Bronchial epithelial cell (primary cell): ENCODE data around the gene PABPN1L. TPM values are rescaled to one million over a fixed set of nuclear protein-coding genes. Genes with fewer than 3 reads are reported as not detected.

Experiments used
- DNase-seq: peaks from one replicate; pipeline ENCODE4 v3.0.0-alpha.2; 2010; ENCODE audit warnings: low read depth
- FAIRE-seq: peaks from 2 replicates; lab custom pipeline; 2011; peaks lifted over from hg19 to GRCh38; lab: Jason Lieb, UNC
- H3K27me3 ChIP-seq: 2 replicates; pipeline ENCODE4 v1.5.1; 2011; ENCODE audit warnings: low read length; ENCODE audit not compliant: control insufficient read depth, insufficient read depth
- H3K36me3 ChIP-seq: 2 replicates; pipeline ENCODE4 v1.5.1; 2011; ENCODE audit warnings: low read length; ENCODE audit not compliant: control insufficient read depth, insufficient read depth
- H3K4me3 ChIP-seq: 2 replicates; pipeline ENCODE4 v1.5.1; 2011; ENCODE audit warnings: mild to moderate bottlenecking, low read depth, low read length, control low read depth
- CTCF ChIP-seq: IDR thresholded peaks from 2 replicates; pipeline ENCODE4 v1.5.1; 2011; ENCODE audit warnings: mild to moderate bottlenecking, moderate library complexity, low read length, control low read depth, inconsistent platforms; ENCODE audit not compliant: insufficient read depth, severe bottlenecking
- total RNA-seq: library from RNA; depleted of rRNA; stranded (reverse); fragments of >200 nt; gene quantifications from 2 replicates; pipeline ENCODE4 v1.2.1, GENCODE V29; 2014

Gene PABPN1L
- total RNA-seq, 1 donor from 2014 or later, result not detected

GRCh38 chr16:88865310-88865709, 1.1 kb downstream of the PABPN1L start:
- Histone ChIP-seq H3K36me3 (peaks cover 10% of the 10 kb centered on the region), H3K27me3 (peaks cover 3% of the 10 kb centered on the region), H3K4me3 (no peak overlapping the region)
- TF ChIP-seq CTCF, result no peak
- DNase-seq (no peak), FAIRE-seq (no peak)

- Histone ChIP-seq H3K27me3 (peaks cover 3% of the 10 kb centered on the region), H3K4me3 (no peak overlapping the region), H3K36me3 (peaks cover 11% of the 10 kb centered on the region)
- FAIRE-seq, result no peak
- TF ChIP-seq CTCF, result no peak
- DNase-seq, result no peak
Observed at GRCh38 chr16:88864521-88864920, 1.9 kb downstream of the PABPN1L start.

GRCh38 chr16:88864099-88864498, 2.4 kb downstream of the PABPN1L start:
- H3K4me3 ChIP-seq, result no peak overlapping the region
- peaks cover 11% of the 10 kb centered on the region for H3K36me3 ChIP-seq
- H3K27me3 ChIP-seq, result peaks cover 2% of the 10 kb centered on the region
- no peak for DNase-seq
- TF ChIP-seq CTCF, result no peak
- FAIRE-seq, result no peak

- FAIRE-seq (no peak), DNase-seq (no peak)
- H3K4me3 ChIP-seq, result no peak overlapping the region
- H3K36me3 ChIP-seq, result peaks cover 12% of the 10 kb centered on the region
- H3K27me3 ChIP-seq, result no peaks in the 10 kb centered on the region
- no peak for TF ChIP-seq CTCF
Observed at GRCh38 chr16:88863426-88863825, 3.0 kb downstream of the PABPN1L start.

- Histone ChIP-seq H3K36me3 (peaks cover 12% of the 10 kb centered on the region), H3K27me3 (no peaks in the 10 kb centered on the region), H3K4me3 (no peak overlapping the region)
- DNase-seq, result no peak
- FAIRE-seq, result no peak
- TF ChIP-seq CTCF, result no peak
Observed at GRCh38 chr16:88862968-88863367, 3.5 kb downstream of the PABPN1L start.

- Histone ChIP-seq H3K27me3 (no peaks in the 10 kb centered on the region), H3K4me3 (no peak overlapping the region), H3K36me3 (peaks cover 12% of the 10 kb centered on the region)
- FAIRE-seq, result no peak
- no peak for DNase-seq
- no peak for TF ChIP-seq CTCF
Observed at GRCh38 chr16:88861359-88861758, 5.1 kb downstream of the PABPN1L start.
